CD4-positive, alpha-beta T cell treated with Interleukin-12 subunit alpha and Interleukin-12 subunit beta, for 1 hour (primary cell): ENCODE measurements around the gene ACTL7B.
"Not testable (repeated sequence)": the region's sequence is repeated elsewhere in the genome, so short reads cannot be mapped to it uniquely, and the experiment has no call there.

Experiments
- DNase-seq: peaks from one replicate; pipeline ENCODE4 v3.0.0-alpha.2; 2020

Gene ACTL7B

GRCh38 chr9:108842610-108843295 lies 13.0 kb downstream of the ACTL7B start:
- peak; percentile 8 for DNase-seq

- DNase-seq = not testable (repeated sequence)
These were observed 16.2 kb downstream of the ACTL7B start for GRCh38 chr9:108839561-108839960.

GRCh38 chr9:108838017-108838416 lies 17.8 kb downstream of the ACTL7B start:
- no peak for DNase-seq

- no peak for DNase-seq
These were observed 18.3 kb downstream of the ACTL7B start for GRCh38 chr9:108837530-108837929.

- DNase-seq = no peak
These were observed 19.0 kb downstream of the ACTL7B start for GRCh38 chr9:108836781-108837180.

- DNase-seq = no peak
These were observed 19.5 kb downstream of the ACTL7B start for GRCh38 chr9:108836319-108836718.

GRCh38 chr9:108835831-108836230 lies 20.0 kb downstream of the ACTL7B start:
- DNase-seq = no peak

GRCh38 chr9:108834959-108835665 lies 20.7 kb downstream of the ACTL7B start:
- DNase-seq = no peak

- no peak for DNase-seq
These were observed 23.6 kb downstream of the ACTL7B start for GRCh38 chr9:108832179-108832500.

GRCh38 chr9:108831496-108832178 lies 24.1 kb downstream of the ACTL7B start:
- no peak for DNase-seq

- DNase-seq = no peak
These were observed 25.5 kb downstream of the ACTL7B start for GRCh38 chr9:108830272-108830671.

GRCh38 chr9:108823829-108824228 lies 32.0 kb downstream of the ACTL7B start:
- DNase-seq = no peak

- DNase-seq = no peak
These were observed 39.7 kb downstream of the ACTL7B start for GRCh38 chr9:108816037-108816436.

- DNase-seq = no peak
These were observed 40.6 kb downstream of the ACTL7B start for GRCh38 chr9:108815156-108815555.

- no peak for DNase-seq
These were observed 41.7 kb downstream of the ACTL7B start for GRCh38 chr9:108813951-108814601.

GRCh38 chr9:108812396-108813025 lies 43.3 kb downstream of the ACTL7B start:
- DNase-seq = no peak

- no peak for DNase-seq
These were observed 43.8 kb downstream of the ACTL7B start for GRCh38 chr9:108811944-108812343.

- DNase-seq = no peak
These were observed 46.5 kb downstream of the ACTL7B start for GRCh38 chr9:108809269-108809668.
